ENCODE measurements around the gene RPP30. TPM values are rescaled to one million over a fixed set of nuclear protein-coding genes. Genes with fewer than 3 reads are reported as not detected.
A peak's percentile ranks its signal among the peaks of the same experiment; 100 is the strongest.

Gene RPP30
- total RNA-seq, 1 experiment from 2014 or later, result 79.0 TPM

DNA sequence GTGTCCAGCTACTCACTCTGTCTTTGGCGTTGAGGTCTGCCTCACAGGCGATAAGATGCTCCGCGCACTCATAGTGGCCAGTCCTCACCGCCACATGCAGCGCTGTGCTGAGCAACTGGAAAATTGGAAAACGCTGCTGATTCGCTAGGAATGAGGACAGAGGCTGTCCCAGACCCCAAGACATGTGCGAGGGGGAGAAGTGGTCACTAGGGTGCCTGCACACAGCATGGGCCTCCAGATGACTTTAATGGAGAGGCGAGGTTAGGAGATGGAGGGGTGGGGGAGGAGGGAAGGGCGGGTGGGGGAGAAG is 43.9 kb downstream of the RPP30 start:
- Histone ChIP-seq H3K4me1 (replicated peaks) (peaks cover 29% of the 10 kb centered on the region), H3K9me3 (replicated peaks) (no peaks in the 10 kb centered on the region), H3K4me3 (no peak overlapping the region), H3K27me3 (replicated peaks) (no peaks in the 10 kb centered on the region), H3K36me3 (peaks cover 54% of the 10 kb centered on the region), H3K27ac (no peak overlapping the region)
- no peak for DNase-seq (ENCODE audit: low read depth in 1 of 2, low spot score in 2 of 2)

DNA sequence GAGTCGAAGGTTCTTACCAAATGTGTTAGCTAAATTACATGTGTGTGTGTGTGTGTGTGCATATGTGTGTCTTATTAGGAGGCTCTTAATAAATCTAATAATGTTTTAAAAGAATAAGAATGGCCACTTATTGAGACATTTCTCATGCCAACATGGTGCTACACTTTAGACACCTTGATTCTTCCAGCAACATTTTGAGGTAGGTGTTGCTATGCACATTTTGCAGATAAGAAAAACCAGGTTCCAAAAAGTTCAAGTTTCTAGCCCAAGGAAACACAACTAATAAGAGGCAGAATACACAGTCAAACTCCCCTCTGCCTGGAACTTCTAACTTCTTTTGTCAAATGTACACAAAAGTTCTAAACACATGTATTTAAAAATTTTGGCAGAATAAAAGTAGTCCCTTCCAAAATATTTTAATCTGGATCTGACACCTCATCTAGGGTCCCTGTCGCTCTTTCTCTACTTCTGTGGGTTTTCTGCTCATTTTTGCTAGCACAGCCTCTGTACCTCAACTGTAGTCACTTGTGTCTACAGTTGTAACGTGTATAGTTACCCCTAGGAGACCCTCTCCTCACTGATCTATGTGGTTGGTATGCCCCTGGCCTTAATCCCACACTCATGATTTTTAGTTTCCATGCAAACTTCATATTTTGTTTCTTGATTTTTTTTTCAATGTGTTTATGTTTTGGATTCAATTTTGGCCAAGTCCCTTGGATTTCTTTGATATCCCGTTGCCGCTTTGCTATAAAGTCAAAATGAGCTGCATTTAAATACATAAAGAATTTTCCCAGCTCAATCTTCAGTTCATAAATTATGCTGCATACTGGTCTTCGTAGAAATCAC is 44.8 kb downstream of the RPP30 start:
- no peaks in the 10 kb centered on the region for H3K27me3 ChIP-seq (replicated peaks)
- no peak overlapping the region for H3K27ac ChIP-seq
- H3K4me3 ChIP-seq, result no peak overlapping the region
- no peak for DNase-seq (ENCODE audit: low read depth in 1 of 2, low spot score in 2 of 2)
- H3K9me3 ChIP-seq (replicated peaks), result no peaks in the 10 kb centered on the region
- peaks cover 54% of the 10 kb centered on the region for H3K36me3 ChIP-seq
- H3K4me1 ChIP-seq (replicated peaks), result peaks cover 36% of the 10 kb centered on the region

DNA sequence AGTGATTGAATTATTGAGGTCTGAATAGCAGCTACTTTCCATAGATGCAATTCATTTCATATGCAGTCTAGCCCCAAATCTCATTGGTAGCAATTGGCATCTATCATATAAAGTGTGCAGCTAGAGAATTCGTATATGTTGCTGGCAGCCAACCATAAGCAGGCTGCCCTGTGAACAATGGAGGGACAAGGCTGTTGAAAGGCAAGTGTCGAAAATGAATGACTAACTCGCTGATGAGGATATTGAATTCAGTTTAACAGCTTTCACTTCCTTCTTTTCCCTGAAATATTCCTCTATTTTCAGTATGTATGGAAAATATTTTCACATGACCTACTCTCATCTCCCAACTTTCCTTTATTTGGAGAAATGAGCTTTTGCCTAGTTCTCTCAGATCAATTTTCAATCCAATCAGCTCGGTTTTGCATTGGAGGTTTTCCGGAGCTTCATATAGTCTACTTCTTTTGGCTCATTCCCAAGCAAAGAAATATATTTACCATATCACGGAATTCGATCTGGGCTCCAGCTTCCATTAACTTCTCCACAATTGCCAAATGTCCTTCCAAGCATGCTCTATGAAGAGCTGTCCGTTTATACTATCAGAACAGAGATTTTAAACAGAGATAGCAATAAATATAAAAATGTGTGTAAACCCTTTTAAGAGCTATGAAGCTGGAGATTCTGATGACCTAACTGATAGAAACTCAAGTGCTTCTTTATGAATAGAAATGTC is 45.6 kb downstream of the RPP30 start:
- peaks cover 52% of the 10 kb centered on the region for H3K36me3 ChIP-seq
- DNase-seq (ENCODE audit: low read depth in 1 of 2, low spot score in 2 of 2), result no peak
- no peak overlapping the region for H3K4me3 ChIP-seq
- H3K9me3 ChIP-seq (replicated peaks), result no peaks in the 10 kb centered on the region
- no peak overlapping the region for H3K27ac ChIP-seq
- H3K27me3 ChIP-seq (replicated peaks), result no peaks in the 10 kb centered on the region
- peaks cover 39% of the 10 kb centered on the region for H3K4me1 ChIP-seq (replicated peaks)

DNA sequence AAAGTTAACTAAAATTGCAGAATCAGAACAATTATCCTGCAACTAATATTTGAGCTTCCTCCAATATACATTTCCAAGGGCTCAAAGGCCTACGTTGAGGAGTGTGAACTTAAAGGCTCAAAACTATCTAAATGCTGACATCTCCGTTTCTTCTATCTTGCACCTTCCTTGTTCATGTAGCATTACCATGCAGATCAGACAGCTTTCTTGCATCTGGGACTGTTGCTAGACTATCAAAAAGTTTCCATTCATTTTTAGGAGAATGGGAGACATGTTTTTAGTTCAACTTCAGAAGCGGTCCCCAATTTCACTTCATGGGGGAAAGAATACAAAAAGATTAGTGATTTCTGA is 46.2 kb downstream of the RPP30 start:
- no peak for DNase-seq (ENCODE audit: low read depth in 1 of 2, low spot score in 2 of 2)
- Histone ChIP-seq H3K36me3 (peaks cover 47% of the 10 kb centered on the region), H3K4me1 (replicated peaks) (peaks cover 34% of the 10 kb centered on the region), H3K27ac (no peak overlapping the region), H3K9me3 (replicated peaks) (no peaks in the 10 kb centered on the region), H3K27me3 (replicated peaks) (no peaks in the 10 kb centered on the region), H3K4me3 (no peak overlapping the region)

DNA sequence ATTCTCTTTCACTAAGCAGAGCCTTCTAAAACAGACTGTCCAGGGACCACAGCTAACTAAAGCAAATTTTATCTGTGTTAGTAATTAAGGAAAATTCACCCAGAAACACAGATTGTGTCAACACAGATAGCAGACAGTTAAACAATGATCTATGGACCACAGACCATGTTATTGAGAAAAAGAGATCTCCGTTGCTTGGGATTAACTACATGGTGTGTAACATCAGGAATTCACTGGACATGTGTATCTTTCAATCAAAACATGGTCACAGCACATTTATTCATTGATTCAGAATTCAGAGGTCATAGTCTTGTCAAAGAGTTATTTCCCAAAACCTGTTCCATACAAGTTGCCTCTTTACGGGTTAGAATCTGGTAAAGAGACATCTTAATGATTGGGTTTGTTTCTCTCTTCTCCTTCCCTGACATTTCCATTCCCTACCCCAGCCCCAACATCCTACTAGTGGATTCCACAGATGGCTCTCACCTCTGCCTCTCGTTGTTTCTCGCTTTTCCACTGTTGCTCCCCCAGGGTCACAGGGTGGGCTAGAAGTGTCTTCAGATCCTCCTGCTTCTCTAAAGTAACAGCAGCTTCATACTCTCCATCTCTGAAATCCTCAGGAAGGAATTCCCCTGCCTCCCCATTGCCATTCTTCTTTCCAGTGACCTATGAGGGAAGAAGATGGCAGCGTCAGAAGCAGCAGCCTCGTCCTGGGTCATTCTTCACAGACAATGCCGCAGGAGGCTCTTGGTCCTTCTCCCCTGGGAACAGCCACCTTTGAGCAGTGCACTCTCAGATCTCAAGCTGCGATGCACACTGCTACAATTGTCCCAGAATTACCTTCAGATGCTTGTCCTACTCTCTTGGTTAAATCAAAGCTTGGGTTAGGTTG is 48.2 kb downstream of the RPP30 start:
- no peaks in the 10 kb centered on the region for H3K27me3 ChIP-seq (replicated peaks)
- peak in 1 of 2 experiments; percentile 19 for DNase-seq (ENCODE audit: low read depth in 1 of 2, low spot score in 2 of 2)
- H3K27ac ChIP-seq, result peak overlapping the region; percentile 79
- H3K36me3 ChIP-seq, result peaks cover 38% of the 10 kb centered on the region
- H3K4me1 ChIP-seq (replicated peaks), result peaks cover 34% of the 10 kb centered on the region
- no peaks in the 10 kb centered on the region for H3K9me3 ChIP-seq (replicated peaks)
- H3K4me3 ChIP-seq, result peak overlapping the region; percentile 25

DNA sequence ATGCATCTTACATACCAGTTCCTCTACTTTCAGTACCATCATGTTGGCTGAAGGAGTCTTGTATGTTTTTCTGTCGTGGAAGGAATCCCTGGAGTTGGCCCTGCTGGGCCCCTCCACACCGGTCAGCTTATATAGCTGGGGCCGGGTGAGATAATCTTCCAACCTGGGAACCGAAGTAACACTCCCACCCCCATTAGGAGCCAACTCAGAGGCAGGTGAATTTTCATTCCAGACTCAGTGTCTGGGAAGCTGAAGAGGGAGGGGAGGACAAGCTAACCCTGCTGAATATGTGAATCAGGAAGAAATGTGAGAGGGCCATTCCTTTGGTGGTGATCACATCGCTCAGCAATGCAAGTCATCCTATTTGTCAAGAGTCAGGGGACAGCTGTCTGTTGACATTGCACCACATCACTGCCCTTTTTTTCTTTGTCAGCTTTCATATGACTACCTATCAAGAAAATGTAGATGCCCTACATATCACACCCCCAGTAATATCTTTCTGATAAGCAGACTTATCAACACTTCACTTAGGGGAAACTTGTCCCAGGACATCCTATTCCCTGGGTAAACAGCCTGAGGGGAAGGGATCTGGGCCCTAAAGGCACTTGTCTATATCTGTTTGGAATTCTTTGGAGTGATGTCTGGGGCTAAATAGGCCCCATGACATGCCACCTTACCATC is 49.4 kb downstream of the RPP30 start, which contains the start of gene ANKRD1:
Gene ANKRD1 (minus strand): TSS at position 102 of the 681 bp plus-strand sequence. CDS start 60 bp downstream, at position 42.
- H3K4me1 ChIP-seq (replicated peaks), result peaks cover 34% of the 10 kb centered on the region
- peaks cover 31% of the 10 kb centered on the region for H3K36me3 ChIP-seq
- no peaks in the 10 kb centered on the region for H3K27me3 ChIP-seq (replicated peaks)
- no peaks in the 10 kb centered on the region for H3K9me3 ChIP-seq (replicated peaks)
- peak within 1 kb of the TSS; percentile 25 for H3K4me3 ChIP-seq
- peak within 1 kb of the TSS; percentile 79 for H3K27ac ChIP-seq
- peak; percentile 92 to 95 for DNase-seq (ENCODE audit: low read depth in 1 of 2, low spot score in 2 of 2)

DNA sequence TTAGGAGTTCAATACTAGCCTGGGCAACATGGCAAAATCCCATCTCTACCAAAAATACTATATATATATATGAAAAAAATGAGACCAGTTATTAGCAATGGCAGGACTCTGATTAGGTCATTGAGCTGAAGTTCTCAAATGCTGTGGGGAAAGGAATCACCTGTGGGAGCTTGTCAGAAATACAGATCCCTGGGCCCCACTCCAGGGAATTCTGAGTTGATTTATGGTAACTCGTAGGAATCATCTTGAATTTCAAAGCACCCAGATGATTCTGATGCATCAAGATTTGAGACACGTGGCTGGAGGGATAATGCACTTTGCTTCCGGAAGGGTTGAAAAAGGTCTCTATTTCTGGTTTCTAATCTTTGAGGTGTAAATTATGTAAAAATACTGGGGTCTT is 50.1 kb downstream of the RPP30 start:
- H3K4me3 ChIP-seq, result no peak overlapping the region
- H3K36me3 ChIP-seq, result peaks cover 23% of the 10 kb centered on the region
- H3K9me3 ChIP-seq (replicated peaks), result no peaks in the 10 kb centered on the region
- no peak for DNase-seq (ENCODE audit: low read depth in 1 of 2, low spot score in 2 of 2)
- peaks cover 34% of the 10 kb centered on the region for H3K4me1 ChIP-seq (replicated peaks)
- no peaks in the 10 kb centered on the region for H3K27me3 ChIP-seq (replicated peaks)
- H3K27ac ChIP-seq, result peak overlapping the region; percentile 79

DNA sequence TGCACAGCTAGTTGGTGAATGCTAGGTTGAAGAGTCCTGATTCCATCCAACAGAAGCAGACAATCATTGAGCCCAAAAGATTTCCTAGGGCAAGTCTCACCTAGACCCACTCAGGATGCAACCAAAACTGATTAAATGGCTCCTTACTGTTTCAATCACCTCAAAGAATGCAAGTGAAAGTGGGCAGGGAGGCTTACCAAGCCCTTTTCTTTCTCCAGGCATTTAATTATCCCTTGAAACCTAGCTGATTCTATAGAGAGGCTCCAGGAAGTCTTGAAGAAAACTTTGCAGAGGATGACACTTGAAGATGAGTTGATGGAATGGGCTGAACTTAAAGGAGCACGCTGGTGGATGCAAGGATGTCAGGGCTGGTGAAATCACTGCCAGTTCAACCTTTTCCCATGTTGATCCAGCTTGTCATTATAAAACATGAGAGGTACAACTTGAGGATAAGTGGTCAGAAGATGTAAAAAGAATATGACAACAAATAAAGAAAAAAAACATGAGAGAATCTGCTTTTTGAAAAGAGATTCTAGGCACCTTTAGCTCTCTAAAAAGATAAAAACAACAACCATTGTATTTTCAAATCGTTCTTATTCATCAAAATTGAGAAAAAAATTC is 51.4 kb downstream of the RPP30 start:
- Histone ChIP-seq H3K9me3 (replicated peaks) (no peaks in the 10 kb centered on the region), H3K27me3 (replicated peaks) (no peaks in the 10 kb centered on the region), H3K4me3 (no peak overlapping the region), H3K27ac (no peak overlapping the region), H3K36me3 (peaks cover 12% of the 10 kb centered on the region), H3K4me1 (replicated peaks) (peaks cover 34% of the 10 kb centered on the region)
- no peak for DNase-seq (ENCODE audit: low read depth in 1 of 2, low spot score in 2 of 2)

DNA sequence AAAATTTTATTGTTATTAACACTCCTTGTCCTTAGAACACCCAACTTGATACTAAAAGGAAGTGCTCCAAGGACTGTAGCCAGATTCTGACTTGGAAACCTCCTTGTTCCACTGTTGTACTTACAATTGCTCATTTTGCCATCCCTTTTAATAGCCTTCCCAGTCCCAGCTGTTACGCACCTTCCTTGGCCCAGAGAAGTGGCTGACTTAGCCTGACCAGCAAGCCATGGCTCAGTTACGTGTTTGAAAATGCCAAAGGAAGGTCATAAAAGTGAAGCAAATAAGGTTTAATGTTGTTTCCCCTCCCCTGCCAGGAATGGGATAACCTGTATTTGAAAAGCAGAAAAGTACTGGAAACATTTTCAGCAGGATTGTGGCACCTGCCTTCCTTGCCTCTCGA is 52.8 kb downstream of the RPP30 start:
- DNase-seq (ENCODE audit: low read depth in 1 of 2, low spot score in 2 of 2), result no peak
- Histone ChIP-seq H3K27me3 (replicated peaks) (no peaks in the 10 kb centered on the region), H3K27ac (no peak overlapping the region)

DNA sequence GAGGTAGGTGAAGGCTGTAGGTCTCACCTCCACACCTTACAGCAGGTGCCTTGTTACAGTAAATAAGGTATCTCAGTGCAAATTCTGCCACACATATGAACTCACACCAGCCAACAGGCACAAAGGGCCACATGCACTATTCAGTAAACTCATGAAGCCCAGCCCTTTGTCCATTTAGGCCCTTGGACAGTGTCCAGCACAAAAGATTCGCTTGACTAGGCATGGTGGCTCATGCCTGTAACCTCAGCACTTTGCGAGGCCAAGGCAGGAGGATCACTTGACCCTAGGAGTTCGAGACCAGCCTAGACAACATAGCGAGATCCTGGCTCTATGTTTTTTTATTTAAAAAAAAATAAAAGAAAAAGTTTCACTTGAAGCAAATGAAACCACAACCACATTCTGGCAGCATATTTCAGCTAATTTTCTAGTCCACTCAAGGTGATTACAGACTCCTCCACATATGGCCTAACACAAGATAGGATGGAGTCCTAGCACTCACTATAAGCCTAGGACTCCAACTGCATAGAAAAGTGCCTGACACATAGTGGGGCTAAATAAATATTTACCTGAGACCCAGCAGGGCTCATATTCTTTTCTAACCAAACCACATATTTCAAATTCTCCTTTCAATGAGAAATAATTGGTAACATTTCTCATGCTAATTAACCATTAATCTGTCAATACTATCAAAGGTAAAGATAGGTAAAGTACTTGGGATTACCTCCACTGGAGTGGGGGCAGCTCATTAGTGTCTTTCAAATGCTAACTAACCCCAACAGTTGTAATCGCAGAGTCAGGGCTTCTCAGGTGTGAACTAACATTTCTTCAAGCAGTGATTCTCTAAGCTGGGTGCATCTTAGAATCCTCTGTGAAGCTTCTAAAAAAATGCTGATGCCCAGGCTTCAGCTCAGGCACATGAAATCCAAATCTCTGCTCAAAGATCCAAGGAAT is 53.6 kb downstream of the RPP30 start:
- Histone ChIP-seq H3K36me3 (no peaks in the 10 kb centered on the region), H3K4me1 (replicated peaks) (peaks cover 44% of the 10 kb centered on the region), H3K9me3 (replicated peaks) (no peaks in the 10 kb centered on the region), H3K27ac (no peak overlapping the region), H3K27me3 (replicated peaks) (no peaks in the 10 kb centered on the region), H3K4me3 (no peak overlapping the region)
- no peak for DNase-seq (ENCODE audit: low read depth in 1 of 2, low spot score in 2 of 2)

More for the DNA sequence above, 52.8 kb downstream of the RPP30 start:
- H3K4me3 ChIP-seq, result no peak overlapping the region
- peaks cover 44% of the 10 kb centered on the region for H3K4me1 ChIP-seq (replicated peaks)
- H3K9me3 ChIP-seq (replicated peaks), result no peaks in the 10 kb centered on the region
- H3K36me3 ChIP-seq, result peaks cover 4% of the 10 kb centered on the region; the same call in 1 of the 2 replicates

DNA sequence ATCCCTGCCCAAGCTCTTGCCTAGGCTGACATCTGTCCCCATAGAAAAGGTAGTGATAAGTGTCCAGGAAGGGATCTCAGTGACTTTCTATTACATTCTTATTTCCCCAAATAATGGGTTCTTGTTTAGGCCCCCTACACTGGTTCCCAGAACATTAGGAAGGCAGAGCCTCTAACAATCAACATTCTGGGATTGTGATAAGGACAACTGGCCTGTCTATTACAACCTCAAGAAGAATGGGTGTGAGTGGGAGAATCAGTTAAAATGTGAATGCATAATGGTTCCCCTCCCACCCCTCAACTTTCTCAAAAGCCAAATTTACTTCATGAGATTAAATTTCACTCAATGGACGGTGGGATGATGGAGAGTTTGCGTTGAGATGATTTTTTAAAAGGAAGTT is 55.5 kb downstream of the RPP30 start:
- no peaks in the 10 kb centered on the region for H3K27me3 ChIP-seq (replicated peaks)
- no peak for DNase-seq (ENCODE audit: low read depth in 1 of 2, low spot score in 2 of 2)
- H3K9me3 ChIP-seq (replicated peaks), result no peaks in the 10 kb centered on the region
- H3K27ac ChIP-seq, result no peak overlapping the region
- no peaks in the 10 kb centered on the region for H3K36me3 ChIP-seq
- H3K4me3 ChIP-seq, result no peak overlapping the region
- H3K4me1 ChIP-seq (replicated peaks), result peaks cover 43% of the 10 kb centered on the region

DNA sequence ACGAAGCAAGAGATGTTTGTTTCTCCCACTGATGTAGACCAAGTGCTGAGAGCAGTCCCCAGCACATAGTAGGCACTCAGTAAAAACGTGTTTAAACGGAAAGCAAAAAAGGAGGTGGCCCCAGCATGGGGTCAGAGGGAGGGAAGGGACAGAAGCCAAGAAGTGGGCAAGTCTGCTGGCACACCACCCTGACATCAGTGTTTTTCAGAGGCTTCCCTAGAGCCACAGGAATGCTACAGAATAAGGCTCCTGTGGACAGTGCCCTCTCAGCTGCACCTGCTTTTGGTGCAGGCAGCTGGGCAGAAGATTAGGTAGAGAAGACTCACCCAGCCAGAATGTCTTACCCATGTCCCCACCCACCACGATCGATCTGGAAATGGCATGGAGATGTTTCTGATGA is 57.4 kb downstream of the RPP30 start:
- no peak for DNase-seq (ENCODE audit: low read depth in 1 of 2, low spot score in 2 of 2)
- Histone ChIP-seq H3K4me3 (no peak overlapping the region), H3K4me1 (replicated peaks) (peaks cover 52% of the 10 kb centered on the region), H3K9me3 (replicated peaks) (no peaks in the 10 kb centered on the region), H3K36me3 (no peaks in the 10 kb centered on the region), H3K27me3 (replicated peaks) (no peaks in the 10 kb centered on the region), H3K27ac (peak overlapping the region; percentile 95; the same call in 1 of the 2 replicates)

Data from SJSA1 (cell line).